NCI-H524 (cell line): ENCODE data around the gene HOXB8.

Experiments
- DNase-seq, 2 experiments: peaks; one replicate each; lab custom pipeline; 2025; lab: John Stamatoyannopoulos, UW

HOXB8 gene

GRCh38 chr17:48624544-48625494 is 9.7 kb upstream of the HOXB8 start:
- peak; percentile 27 to 69 for DNase-seq

- DNase-seq: no peak
These were observed 9.0 kb upstream of the HOXB8 start for GRCh38 chr17:48624118-48624517.

- DNase-seq: no peak
These were observed 8.5 kb upstream of the HOXB8 start for GRCh38 chr17:48623583-48623982.

- no peak for DNase-seq
These were observed 7.8 kb upstream of the HOXB8 start for GRCh38 chr17:48622857-48623256.

GRCh38 chr17:48621410-48622392 is 6.6 kb upstream of the HOXB8 start:
- DNase-seq: no peak

- DNase-seq: no peak
These were observed 5.5 kb upstream of the HOXB8 start for GRCh38 chr17:48620461-48621139.

- DNase-seq: no peak
These were observed 4.8 kb upstream of the HOXB8 start for GRCh38 chr17:48619826-48620449.

- peak; percentile 50 to 86 for DNase-seq
These were observed 3.3 kb upstream of the HOXB8 start for GRCh38 chr17:48618256-48618896.

- DNase-seq: no peak
These were observed 2.6 kb upstream of the HOXB8 start for GRCh38 chr17:48617471-48618255.

- no peak for DNase-seq
These were observed 1.8 kb upstream of the HOXB8 start for GRCh38 chr17:48616717-48617470.

- DNase-seq: no peak
These were observed 1.0 kb upstream of the HOXB8 start for GRCh38 chr17:48615963-48616716.

- peak in 1 of 2 experiments; percentile 46 for DNase-seq
These were observed 1.0 kb downstream of the HOXB8 start for GRCh38 chr17:48613862-48614694.

GRCh38 chr17:48612854-48613691 is 2.0 kb downstream of the HOXB8 start:
- DNase-seq: peak in 1 of 2 experiments; percentile 56

- no peak for DNase-seq
These were observed 2.6 kb downstream of the HOXB8 start for GRCh38 chr17:48612456-48612853.

- DNase-seq: no peak
These were observed 3.2 kb downstream of the HOXB8 start for GRCh38 chr17:48611681-48612455.

- DNase-seq: peak in 1 of 2 experiments; percentile 48
These were observed 3.9 kb downstream of the HOXB8 start for GRCh38 chr17:48611213-48611612.
